Stimulated activated CD8-positive, alpha-beta memory T cell treated with anti-CD3 and anti-CD28 coated beads, Interleukin-4, amount 100 ng/mL, for 48 hours (primary cell): Measurements from ENCODE around the gene NKAIN1.
"Not testable (repeated sequence)": the region's sequence is repeated elsewhere in the genome, so short reads cannot be mapped to it uniquely, and the experiment has no call there.

Experiments used
- DNase-seq: peaks from one replicate; pipeline ENCODE4 v3.0.0-alpha.2; 2020

Gene NKAIN1

GRCh38 chr1:31231802-31232201 is 7.9 kb downstream of the NKAIN1 start:
- DNase-seq = no peak

- DNase-seq = no peak
Measured at GRCh38 chr1:31230378-31230777, 9.3 kb downstream of the NKAIN1 start.

GRCh38 chr1:31228986-31229385 is 10.7 kb downstream of the NKAIN1 start:
- DNase-seq = no peak

GRCh38 chr1:31227891-31228568 is 11.7 kb downstream of the NKAIN1 start:
- no peak for DNase-seq

GRCh38 chr1:31224068-31224467 is 15.6 kb downstream of the NKAIN1 start:
- DNase-seq = no peak

GRCh38 chr1:31222176-31222575 is 17.5 kb downstream of the NKAIN1 start:
- no peak for DNase-seq

- DNase-seq = no peak
Measured at GRCh38 chr1:31221072-31221471, 18.6 kb downstream of the NKAIN1 start.

GRCh38 chr1:31219489-31219888 is 20.2 kb downstream of the NKAIN1 start:
- no peak for DNase-seq

GRCh38 chr1:31218705-31219104 is 21.0 kb downstream of the NKAIN1 start:
- DNase-seq = no peak

- no peak for DNase-seq
Measured at GRCh38 chr1:31216016-31216415, 23.7 kb downstream of the NKAIN1 start.

- DNase-seq = no peak
Measured at GRCh38 chr1:31215065-31215570, 24.6 kb downstream of the NKAIN1 start.

- no peak for DNase-seq
Measured at GRCh38 chr1:31214316-31215064, 25.2 kb downstream of the NKAIN1 start.

GRCh38 chr1:31208361-31208945 is 31.2 kb downstream of the NKAIN1 start:
- DNase-seq = no peak

GRCh38 chr1:31207569-31207968 is 32.1 kb downstream of the NKAIN1 start:
- no peak for DNase-seq

- no peak for DNase-seq
Measured at GRCh38 chr1:31207046-31207445, 32.6 kb downstream of the NKAIN1 start.

GRCh38 chr1:31203215-31203614 is 36.5 kb downstream of the NKAIN1 start:
- no peak for DNase-seq

- DNase-seq = no peak
Measured at GRCh38 chr1:31201931-31202360, 37.7 kb downstream of the NKAIN1 start.

- DNase-seq = no peak
Measured at GRCh38 chr1:31199949-31200348, 39.7 kb downstream of the NKAIN1 start.

GRCh38 chr1:31199236-31199790 is 40.4 kb downstream of the NKAIN1 start:
- no peak for DNase-seq

GRCh38 chr1:31198600-31198999 is 41.1 kb downstream of the NKAIN1 start:
- no peak for DNase-seq

- DNase-seq = no peak
Measured at GRCh38 chr1:31198150-31198549, 41.5 kb downstream of the NKAIN1 start.

- DNase-seq = no peak
Measured at GRCh38 chr1:31196685-31197084, 43.0 kb downstream of the NKAIN1 start.

GRCh38 chr1:31195267-31195666 is 44.4 kb downstream of the NKAIN1 start:
- DNase-seq = not testable (repeated sequence)

GRCh38 chr1:31193729-31194128 is 46.0 kb downstream of the NKAIN1 start:
- DNase-seq = no peak
